RWPE2 (cell line): ENCODE data around the gene TMEM52B.
"Not testable (repeated sequence)": the region's sequence is repeated elsewhere in the genome, so short reads cannot be mapped to it uniquely, and the experiment has no call there.

Experiments
- ATAC-seq: fragments of 200-7000 bp; cut with Tn5 transposase; 3 replicates; pipeline ENCODE4 v1.9.1; 2021; ENCODE audit warnings: low read depth
- DNase-seq: peaks from one replicate; pipeline ENCODE4 v3.0.0-alpha.2; 2020; ENCODE audit warnings: low spot score
- H3K27ac ChIP-seq: fragments of 450-650 bp; 2 replicates; pipeline ENCODE4 v1.5.1; 2017; ENCODE audit warnings: mild to moderate bottlenecking; ENCODE audit not compliant: poor library complexity, severe bottlenecking
- H3K27me3 ChIP-seq: fragments of 250-450 bp; sonication (Bioruptor Pico); 2 replicates; pipeline ENCODE4 v1.5.1; 2021; ENCODE audit warnings: mild to moderate bottlenecking, moderate library complexity; ENCODE audit not compliant: insufficient read depth, poor library complexity, severe bottlenecking
- H3K36me3 ChIP-seq: fragments of 250-450 bp; sonication (Bioruptor Pico); 2 replicates; pipeline ENCODE4 v1.5.1; 2020; ENCODE audit warnings: low read depth, mild to moderate bottlenecking, moderate library complexity
- H3K4me1 ChIP-seq: fragments of 250-450 bp; sonication (Bioruptor Pico); 2 replicates; pipeline ENCODE4 v1.5.1; 2021; ENCODE audit warnings: mild to moderate bottlenecking, moderate library complexity; ENCODE audit not compliant: insufficient read depth, poor library complexity, severe bottlenecking
- H3K4me3 ChIP-seq: fragments of 250-450 bp; sonication (Bioruptor Pico); 2 replicates; pipeline ENCODE4 v1.5.1; 2021; ENCODE audit warnings: mild to moderate bottlenecking, moderate library complexity; ENCODE audit not compliant: severe bottlenecking
- H3K9me3 ChIP-seq: fragments of 250-450 bp; sonication (Bioruptor Pico); 2 replicates; pipeline ENCODE4 v1.5.1; 2021; ENCODE audit warnings: mild to moderate bottlenecking, moderate library complexity; ENCODE audit not compliant: severe bottlenecking
- TF ChIP-seq, protein P1 (sequence below): fragments of 450-650 bp; IDR thresholded peaks from one replicate; pipeline ENCODE4 v1.5.1; 2017; ENCODE audit warnings: mild to moderate bottlenecking, moderate library complexity; ENCODE audit not compliant: poor library complexity, severe bottlenecking

Gene TMEM52B

DNA sequence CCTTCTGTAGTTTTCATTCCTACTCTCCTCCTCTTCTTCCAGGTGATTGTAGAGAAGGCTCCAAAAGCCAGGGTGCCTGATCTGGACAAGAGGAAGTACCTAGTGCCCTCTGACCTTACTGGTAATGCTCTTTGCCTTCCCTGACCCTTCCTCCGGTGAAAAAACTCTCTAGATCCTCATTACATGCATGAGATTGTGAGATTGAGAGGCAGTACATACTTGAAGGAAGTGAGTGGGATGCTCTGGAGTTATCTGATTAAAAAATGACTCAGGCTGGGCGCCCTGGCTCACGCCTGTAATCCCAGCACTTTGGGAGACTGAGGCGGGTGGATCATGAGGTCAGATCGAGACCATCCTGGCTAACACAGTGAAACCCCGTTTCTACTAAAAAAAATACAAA lies 39.2 kb downstream of the TMEM52B start:
- H3K36me3 ChIP-seq: no peaks in the 10 kb centered on the region

DNA sequence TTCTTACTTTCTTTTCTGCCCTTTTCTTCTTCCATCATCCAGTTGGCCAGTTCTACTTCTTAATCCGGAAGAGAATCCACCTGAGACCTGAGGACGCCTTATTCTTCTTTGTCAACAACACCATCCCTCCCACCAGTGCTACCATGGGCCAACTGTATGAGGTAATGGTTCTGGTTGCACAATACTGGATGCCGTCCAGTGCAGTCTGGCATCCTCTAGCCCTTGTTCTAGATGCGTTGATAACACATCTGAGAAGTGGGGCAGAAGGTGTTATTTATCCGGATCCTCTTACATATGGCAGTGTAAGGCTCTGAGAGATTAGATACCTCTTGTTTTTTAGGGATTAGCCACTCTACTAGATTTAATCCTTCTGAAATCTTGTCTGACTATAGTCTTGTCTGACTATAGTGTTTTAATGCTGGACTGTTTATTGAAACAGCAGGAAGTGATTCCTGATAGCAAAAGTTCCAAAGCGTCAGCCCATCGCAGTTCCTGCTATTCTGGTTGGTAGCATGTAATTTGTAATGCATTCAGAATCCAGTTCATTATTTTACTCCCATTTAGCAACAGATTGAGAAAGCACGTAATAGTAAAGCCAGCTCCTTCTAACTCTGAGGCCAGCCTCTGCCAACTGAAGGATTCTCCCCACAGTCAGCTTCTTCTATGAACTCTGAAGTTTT lies 41.7 kb downstream of the TMEM52B start:
- Histone ChIP-seq H3K4me1 (no peaks in the 10 kb centered on the region), H3K9me3 (no peaks in the 10 kb centered on the region), H3K36me3 (no peaks in the 10 kb centered on the region), H3K27me3 (no peaks in the 10 kb centered on the region), H3K4me3 (no peak overlapping the region), H3K27ac (no peak overlapping the region)
- TF ChIP-seq, protein P1, sequence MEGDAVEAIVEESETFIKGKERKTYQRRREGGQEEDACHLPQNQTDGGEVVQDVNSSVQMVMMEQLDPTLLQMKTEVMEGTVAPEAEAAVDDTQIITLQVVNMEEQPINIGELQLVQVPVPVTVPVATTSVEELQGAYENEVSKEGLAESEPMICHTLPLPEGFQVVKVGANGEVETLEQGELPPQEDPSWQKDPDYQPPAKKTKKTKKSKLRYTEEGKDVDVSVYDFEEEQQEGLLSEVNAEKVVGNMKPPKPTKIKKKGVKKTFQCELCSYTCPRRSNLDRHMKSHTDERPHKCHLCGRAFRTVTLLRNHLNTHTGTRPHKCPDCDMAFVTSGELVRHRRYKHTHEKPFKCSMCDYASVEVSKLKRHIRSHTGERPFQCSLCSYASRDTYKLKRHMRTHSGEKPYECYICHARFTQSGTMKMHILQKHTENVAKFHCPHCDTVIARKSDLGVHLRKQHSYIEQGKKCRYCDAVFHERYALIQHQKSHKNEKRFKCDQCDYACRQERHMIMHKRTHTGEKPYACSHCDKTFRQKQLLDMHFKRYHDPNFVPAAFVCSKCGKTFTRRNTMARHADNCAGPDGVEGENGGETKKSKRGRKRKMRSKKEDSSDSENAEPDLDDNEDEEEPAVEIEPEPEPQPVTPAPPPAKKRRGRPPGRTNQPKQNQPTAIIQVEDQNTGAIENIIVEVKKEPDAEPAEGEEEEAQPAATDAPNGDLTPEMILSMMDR: no peak
- ATAC-seq (no peak), DNase-seq (no peak)

More for the DNA sequence above, 39.2 kb downstream of the TMEM52B start:
- TF ChIP-seq, protein P1: no peak
- Histone ChIP-seq H3K9me3 (no peaks in the 10 kb centered on the region), H3K4me1 (no peaks in the 10 kb centered on the region), H3K4me3 (no peak overlapping the region), H3K27me3 (no peaks in the 10 kb centered on the region), H3K27ac (no peak overlapping the region)
- DNase-seq: no peak
- no peak for ATAC-seq

DNA sequence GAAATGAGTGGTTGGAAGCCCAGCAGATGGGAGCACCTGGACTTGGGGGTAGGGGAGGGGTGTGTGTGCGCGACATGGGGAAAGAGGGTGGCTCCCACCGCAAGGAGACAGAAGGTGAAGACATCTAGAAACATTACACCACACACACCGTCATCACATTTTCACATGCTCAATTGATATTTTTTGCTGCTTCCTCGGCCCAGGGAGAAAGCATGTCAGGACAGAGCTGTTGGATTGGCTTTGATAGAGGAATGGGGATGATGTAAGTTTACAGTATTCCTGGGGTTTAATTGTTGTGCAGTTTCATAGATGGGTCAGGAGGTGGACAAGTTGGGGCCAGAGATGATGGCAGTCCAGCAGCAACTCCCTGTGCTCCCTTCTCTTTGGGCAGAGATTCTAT lies 43.0 kb downstream of the TMEM52B start:
- TF ChIP-seq, protein P1: no peak
- Histone ChIP-seq H3K36me3 (no peaks in the 10 kb centered on the region), H3K27ac (no peak overlapping the region), H3K9me3 (no peaks in the 10 kb centered on the region), H3K27me3 (no peaks in the 10 kb centered on the region), H3K4me3 (no peak overlapping the region), H3K4me1 (no peaks in the 10 kb centered on the region)
- ATAC-seq (no peak), DNase-seq (no peak)

DNA sequence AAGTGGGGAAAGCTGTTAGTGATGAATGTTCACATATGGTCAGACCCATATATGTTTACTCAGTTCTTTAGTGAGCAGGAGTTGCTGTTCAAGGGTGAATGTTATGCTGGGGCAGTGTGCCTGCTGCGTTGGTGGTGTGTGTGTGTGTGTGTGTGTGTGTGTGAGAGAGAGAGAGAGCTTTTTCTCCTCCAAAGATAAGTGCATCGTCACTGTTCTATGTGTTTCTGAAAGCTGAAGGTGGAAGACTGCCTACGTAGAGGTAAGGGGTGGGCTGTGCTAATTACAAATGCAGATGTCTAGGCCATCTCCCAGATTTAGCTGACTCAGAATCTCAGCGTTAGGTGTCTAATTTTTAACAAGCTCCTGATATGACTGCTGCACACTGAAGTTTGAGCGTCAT lies 44.4 kb downstream of the TMEM52B start:
- Histone ChIP-seq H3K4me3 (no peak overlapping the region), H3K27me3 (no peaks in the 10 kb centered on the region), H3K9me3 (no peaks in the 10 kb centered on the region), H3K36me3 (no peaks in the 10 kb centered on the region), H3K27ac (no peak overlapping the region), H3K4me1 (no peaks in the 10 kb centered on the region)
- TF ChIP-seq, protein P1: no peak
- ATAC-seq (no peak), DNase-seq (no peak)

DNA sequence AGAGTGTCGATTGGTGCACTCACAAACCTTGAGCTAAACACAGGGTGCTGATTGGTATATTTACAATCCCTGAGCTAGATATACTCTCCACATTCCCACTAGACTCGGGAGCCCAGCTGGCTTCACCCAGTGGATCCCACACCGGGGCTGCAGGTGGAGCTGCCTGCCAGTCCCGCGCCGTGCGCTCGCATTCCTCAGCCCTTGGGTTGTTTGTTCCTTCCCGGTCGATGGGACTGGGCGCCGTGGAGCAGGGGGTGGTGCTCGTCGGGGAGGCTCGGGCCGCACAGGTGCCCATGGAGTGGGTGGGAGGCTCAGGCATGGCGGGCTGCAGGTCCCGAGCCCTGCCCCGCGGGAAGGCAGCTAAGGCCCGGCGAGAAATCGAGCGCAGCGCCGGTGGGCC lies 46.6 kb downstream of the TMEM52B start:
- not testable (repeated sequence) for H3K4me1 ChIP-seq, H3K36me3 ChIP-seq, H3K27ac ChIP-seq, H3K4me3 ChIP-seq, DNase-seq, H3K9me3 ChIP-seq, ATAC-seq, H3K27me3 ChIP-seq
